SK-N-SH (cell line): ENCODE measurements around the gene GALNT13. TPM values are rescaled to one million over a fixed set of nuclear protein-coding genes. Genes with fewer than 3 reads are reported as not detected.
A peak's percentile ranks its signal among the peaks of the same experiment; 100 is the strongest.

ENCODE experiments used
- CTCF ChIA-PET: fragments of 300-600, 350-600 bp; formaldehyde crosslinking; extraction: SDS; loops from one replicate; lab custom pipeline; 2021; lab: Yijun Ruan, JAX
- POLR2A ChIA-PET: fragments of 350-600 bp; sonication (Branson Sonifier 250); formaldehyde crosslinking; extraction: SDS; loops from one replicate; lab custom pipeline; 2020; ENCODE audit warnings: antibody characterized with exemption, inconsistent platforms; lab: Yijun Ruan, JAX
- DNase-seq: peaks from one replicate; pipeline ENCODE4 v3.0.0; 2012
- H2AFZ ChIP-seq: fragments of 200-600 bp; sonication (generic); 2 replicates; pipeline ENCODE4 v1.8.1; 2016; ENCODE audit warnings: antibody characterized with exemption, mild to moderate bottlenecking, low read depth
- H3F3A ChIP-seq: fragments of 200-600 bp; sonication (generic); replicated peaks from 2 replicates; pipeline ENCODE3; 2016; ENCODE audit warnings: antibody characterized with exemption, mild to moderate bottlenecking; ENCODE audit not compliant: insufficient read depth
- H3K27ac ChIP-seq, 2 experiments: fragments of 200-500 bp in 1 of 2; fragments of 200-600 bp in 1 of 2; sonication (Bioruptor generic) in 1 of 2; sonication (generic), shearing (Covaris generic) in 1 of 2; 2 replicates each; pipeline versions ENCODE4 v1.5.1 to v1.6.1; 2014 to 2016; ENCODE audit warnings: low read depth in 2 of 2, inconsistent platforms in 1 of 2, low read length in 1 of 2, mild to moderate bottlenecking in 1 of 2, mixed read lengths in 1 of 2
- H3K27me3 ChIP-seq: fragments of 200-600 bp; sonication (generic), shearing (Covaris generic); 2 replicates; pipeline ENCODE4 v1.6.1; 2016; ENCODE audit warnings: mixed run types; ENCODE audit not compliant: insufficient read depth
- H3K36me3 ChIP-seq, 2 experiments: fragments of 200-500 bp in 1 of 2; fragments of 200-600 bp in 1 of 2; sonication (Bioruptor generic) in 1 of 2; sonication (generic) in 1 of 2; replicated peaks in 1 of 2; 2 replicates each; pipeline versions ENCODE3 to v1.5.1; 2014 to 2016; ENCODE audit warnings: low read length in 1 of 2, mild to moderate bottlenecking in 1 of 2; ENCODE audit not compliant: insufficient read depth in 2 of 2, control insufficient read depth in 1 of 2
- H3K4me1 ChIP-seq, 2 experiments: fragments of 200-500 bp in 1 of 2; fragments of 200-600 bp in 1 of 2; sonication (Bioruptor generic) in 1 of 2; sonication (generic), shearing (Covaris generic) in 1 of 2; 2 replicates each; pipeline versions ENCODE4 v1.5.1 to v1.6.1; 2014 to 2016; ENCODE audit warnings: low read depth in 1 of 2, low read length in 1 of 2, mixed run types in 1 of 2; ENCODE audit not compliant: insufficient read depth in 2 of 2, control insufficient read depth in 1 of 2
- H3K4me2 ChIP-seq: fragments of 200-600 bp; sonication (generic), shearing (Covaris generic); 2 replicates; pipeline ENCODE4 v1.6.1; 2017; ENCODE audit warnings: mixed run types
- H3K4me3 ChIP-seq, 2 experiments: fragments of 200-500 bp in 1 of 2; fragments of 200-600 bp in 1 of 2; sonication (Bioruptor generic) in 1 of 2; sonication (generic), shearing (Covaris generic) in 1 of 2; 2 replicates each; pipeline versions ENCODE4 v1.5.1 to v1.8.1; 2014 to 2016; ENCODE audit warnings: low read depth in 2 of 2, inconsistent platforms in 1 of 2, low read length in 1 of 2, mild to moderate bottlenecking in 1 of 2, mixed read lengths in 1 of 2, moderate library complexity in 1 of 2
- H3K79me2 ChIP-seq: fragments of 200-600 bp; sonication (generic); 2 replicates; pipeline ENCODE4 v1.8.1; 2017; ENCODE audit warnings: mild to moderate bottlenecking; ENCODE audit not compliant: insufficient read depth
- H3K9ac ChIP-seq: fragments of 200-600 bp; sonication (generic); 2 replicates; pipeline ENCODE4 v1.6.1; 2017; ENCODE audit warnings: mixed run types
- H3K9me2 ChIP-seq: fragments of 200-600 bp; sonication (generic); 2 replicates; pipeline ENCODE4 v1.6.1; 2017; ENCODE audit warnings: mixed run types
- H3K9me3 ChIP-seq: fragments of 200-600 bp; sonication (generic); 2 replicates; pipeline ENCODE4 v1.6.1; 2017; ENCODE audit warnings: mixed run types, mild to moderate bottlenecking, moderate library complexity
- H4K20me1 ChIP-seq: fragments of 200-600 bp; sonication (generic); 2 replicates; pipeline ENCODE4 v1.6.1; 2017; ENCODE audit warnings: mild to moderate bottlenecking, mixed run types; ENCODE audit not compliant: insufficient read depth
- FOSL2 ChIP-seq: IDR thresholded peaks from 2 replicates; pipeline ENCODE4 v1.4.0; 2012; ENCODE audit warnings: low read depth, mild to moderate bottlenecking, moderate library complexity, borderline replicate concordance
- FOXJ3 ChIP-seq: sonication (generic); formaldehyde crosslinking; IDR thresholded peaks from 2 replicates; pipeline ENCODE4 v1.5.1; 2020; ENCODE audit warnings: mild to moderate bottlenecking, missing genetic modification reagents
- GATA2 ChIP-seq: sonication (generic); formaldehyde crosslinking; IDR thresholded peaks from 2 replicates; pipeline ENCODE4 v1.5.0; 2020; ENCODE audit warnings: mild to moderate bottlenecking, missing genetic modification reagents
- NFIC ChIP-seq: IDR thresholded peaks from 2 replicates; pipeline ENCODE4 v1.4.0; 2012; ENCODE audit warnings: borderline replicate concordance
- RAD21 ChIP-seq: IDR thresholded peaks from 2 replicates; pipeline ENCODE4 v1.6.1; 2012; ENCODE audit warnings: mild to moderate bottlenecking, low read length
- RXRA ChIP-seq: IDR thresholded peaks from 2 replicates; pipeline ENCODE4 v1.4.0; 2012; ENCODE audit warnings: low read depth, mild to moderate bottlenecking, borderline replicate concordance
- SIN3A ChIP-seq: IDR thresholded peaks from 2 replicates; pipeline ENCODE4 v1.6.1; 2012; ENCODE audit warnings: low read depth, mild to moderate bottlenecking, low read length, moderate library complexity, borderline replicate concordance
- SMC3 ChIP-seq: IDR thresholded peaks from 2 replicates; pipeline ENCODE4 v1.6.1; 2012; ENCODE audit warnings: low read depth, low read length, improper control_type of control experiment
- TAF1 ChIP-seq: IDR thresholded peaks from 2 replicates; pipeline ENCODE4 v1.6.1; 2012; ENCODE audit warnings: low read depth, mild to moderate bottlenecking, low read length, moderate library complexity, borderline replicate concordance
- TCF12 ChIP-seq: IDR thresholded peaks from 2 replicates; pipeline ENCODE4 v1.4.0; 2012
- TEAD4 ChIP-seq: IDR thresholded peaks from 2 replicates; pipeline ENCODE4 v1.4.0; 2012; ENCODE audit warnings: mild to moderate bottlenecking, borderline replicate concordance; ENCODE audit not compliant: insufficient read depth
- YY1 ChIP-seq: IDR thresholded peaks from 2 replicates; pipeline ENCODE4 v1.4.0; 2012; ENCODE audit warnings: low read depth, mild to moderate bottlenecking
- WGBS: methylation state at CpG from one replicate; pipeline ENCODE4 v1.1.6; 2017; ENCODE audit warnings: low lambda C conversion rate; 5-methylcytosine and 5-hydroxymethylcytosine counted together
- polyA plus RNA-seq, 3 experiments: library from polyadenylated mRNA; depleted of rRNA; stranded (reverse); fragments of >200 nt; gene quantifications; 2 replicates each; pipeline ENCODE4 v1.2.3, GENCODE V29; 2012
- TF ChIP-seq, protein P1 (sequence below): IDR thresholded peaks from 2 replicates; pipeline ENCODE4 v1.4.0; 2012; ENCODE audit warnings: low read depth
- TF ChIP-seq, protein P2 (sequence below): IDR thresholded peaks from 2 replicates; pipeline ENCODE4 v1.6.1; 2012; ENCODE audit warnings: mild to moderate bottlenecking, low read depth, low read length, moderate library complexity
- TF ChIP-seq, protein P3 (sequence below): fragments of 150-350 bp; IDR thresholded peaks from 2 replicates; pipeline ENCODE4 v1.6.1; 2016; ENCODE audit warnings: mild to moderate bottlenecking, low read depth, low read length
- TF ChIP-seq, protein P4 (sequence below): fragments of 200-600 bp; sonication (generic); IDR thresholded peaks from 2 replicates; pipeline ENCODE4 v1.6.1; 2017; ENCODE audit warnings: antibody characterized with exemption, mild to moderate bottlenecking, moderate library complexity

GALNT13 gene
- polyA plus RNA-seq, 1 of the 3 experiments (the other 2 are of a cell fraction), result 0.33 TPM

DNA sequence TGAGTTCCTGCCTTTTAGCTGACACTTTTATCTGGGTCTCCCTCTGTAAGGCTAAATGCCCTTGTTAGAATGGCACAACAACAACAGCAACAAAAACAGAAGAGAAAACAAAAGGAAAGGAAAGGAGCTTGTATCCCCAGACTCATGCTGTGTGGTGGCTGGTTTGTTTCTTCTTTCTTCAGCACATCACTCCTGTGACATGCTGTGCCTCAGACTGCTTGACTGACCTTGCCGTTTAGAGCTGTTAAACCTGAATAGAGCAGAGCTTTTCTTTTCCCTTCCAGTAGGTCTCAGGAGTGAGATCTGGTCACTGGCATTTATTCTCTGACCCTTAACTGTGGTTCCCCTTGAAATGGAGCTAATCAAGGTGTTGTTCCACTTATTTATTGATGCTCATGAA, 18.9 kb downstream of the GALNT13 start:
- 6% methylated on average over 1 of the region's 1 CpG for WGBS
- Histone ChIP-seq H4K20me1 (no peaks in the 10 kb centered on the region), H3K4me1 (peaks cover 0 to 4% of the 10 kb centered on the region in 2 experiments; a peak in 2 of 4 replicates), H3K27me3 (no peaks in the 10 kb centered on the region), H3K9me3 (no peaks in the 10 kb centered on the region), H3K4me2 (no peak overlapping the region), H3K36me3 (no peaks in the 10 kb centered on the region), H3F3A (no peaks in the 10 kb centered on the region), H3K4me3 (no peak overlapping the region), H3K27ac (peak overlapping the region in 1 of 2 experiments; percentile 8; a peak in 1 of 4 replicates), H3K9me2 (no peaks in the 10 kb centered on the region), H3K79me2 (no peaks in the 10 kb centered on the region), H2AFZ (no peak overlapping the region), H3K9ac (no peak overlapping the region)
- ChIA-PET CTCF (interaction anchor here (0.9 to 1.7 kb wide), 5 partner anchors 13 to 485 kb away, joined by 3 to 7 read pairs (median 3); no protein-coding TSS in a partner anchor), POLR2A (interaction anchor here (1.0 kb wide), 1 partner anchor 19 kb away, joined by 3 read pairs; the partner anchor contains the start of gene GALNT13)
- no peak for DNase-seq
- TF ChIP-seq TCF12, result no peak

DNA sequence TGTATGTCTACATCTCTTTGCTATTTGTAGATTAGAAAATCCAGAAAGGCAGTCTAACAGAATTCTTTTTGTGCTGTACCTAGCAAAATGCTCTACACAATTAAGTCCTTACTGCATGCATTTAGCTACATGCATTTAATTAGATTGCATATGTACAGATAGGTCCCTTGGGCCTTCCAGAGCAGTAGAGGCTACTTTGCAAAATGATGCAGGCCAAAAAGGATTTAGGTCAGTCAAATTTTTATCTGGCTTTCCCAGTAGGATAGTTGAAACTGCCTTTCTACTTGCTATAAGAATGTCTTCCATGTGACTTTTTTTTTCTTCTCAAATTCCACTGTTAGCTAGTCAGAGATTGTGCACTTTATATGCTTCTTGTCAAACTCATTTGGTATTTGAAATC, 19.3 kb downstream of the GALNT13 start:
- no peak for DNase-seq
- Histone ChIP-seq H4K20me1 (no peaks in the 10 kb centered on the region), H3K4me1 (peaks cover 0 to 4% of the 10 kb centered on the region in 2 experiments; a peak in 2 of 4 replicates), H3K9ac (no peak overlapping the region), H3F3A (no peaks in the 10 kb centered on the region), H3K79me2 (no peaks in the 10 kb centered on the region), H2AFZ (no peak overlapping the region), H3K27me3 (no peaks in the 10 kb centered on the region), H3K9me3 (no peaks in the 10 kb centered on the region), H3K4me2 (no peak overlapping the region), H3K27ac (peak overlapping the region in 1 of 2 experiments; percentile 8; a peak in 1 of 4 replicates), H3K36me3 (no peaks in the 10 kb centered on the region), H3K9me2 (no peaks in the 10 kb centered on the region), H3K4me3 (no peak overlapping the region)
- POLR2A ChIA-PET, result interaction anchor here (1.0 kb wide), 1 partner anchor 19 kb away, joined by 3 read pairs; the partner anchor contains the start of gene GALNT13
- CTCF ChIA-PET, result interaction anchor here (0.9 to 1.7 kb wide), 5 partner anchors 14 to 485 kb away, joined by 3 to 7 read pairs (median 3); no protein-coding TSS in a partner anchor
- TF ChIP-seq RXRA (no peak), NFIC (no peak), TEAD4 (no peak), RAD21 (no peak), FOXJ3 (CRISPR knock-in tag) (no peak), SIN3A (no peak), TCF12 (no peak), SMC3 (no peak), GATA2 (CRISPR knock-in tag) (no peak), TAF1 (no peak), FOSL2 (no peak), YY1 (no peak)
- TF ChIP-seq, protein P1, sequence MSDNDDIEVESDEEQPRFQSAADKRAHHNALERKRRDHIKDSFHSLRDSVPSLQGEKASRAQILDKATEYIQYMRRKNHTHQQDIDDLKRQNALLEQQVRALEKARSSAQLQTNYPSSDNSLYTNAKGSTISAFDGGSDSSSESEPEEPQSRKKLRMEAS, result no peak
- TF ChIP-seq, protein P2, sequence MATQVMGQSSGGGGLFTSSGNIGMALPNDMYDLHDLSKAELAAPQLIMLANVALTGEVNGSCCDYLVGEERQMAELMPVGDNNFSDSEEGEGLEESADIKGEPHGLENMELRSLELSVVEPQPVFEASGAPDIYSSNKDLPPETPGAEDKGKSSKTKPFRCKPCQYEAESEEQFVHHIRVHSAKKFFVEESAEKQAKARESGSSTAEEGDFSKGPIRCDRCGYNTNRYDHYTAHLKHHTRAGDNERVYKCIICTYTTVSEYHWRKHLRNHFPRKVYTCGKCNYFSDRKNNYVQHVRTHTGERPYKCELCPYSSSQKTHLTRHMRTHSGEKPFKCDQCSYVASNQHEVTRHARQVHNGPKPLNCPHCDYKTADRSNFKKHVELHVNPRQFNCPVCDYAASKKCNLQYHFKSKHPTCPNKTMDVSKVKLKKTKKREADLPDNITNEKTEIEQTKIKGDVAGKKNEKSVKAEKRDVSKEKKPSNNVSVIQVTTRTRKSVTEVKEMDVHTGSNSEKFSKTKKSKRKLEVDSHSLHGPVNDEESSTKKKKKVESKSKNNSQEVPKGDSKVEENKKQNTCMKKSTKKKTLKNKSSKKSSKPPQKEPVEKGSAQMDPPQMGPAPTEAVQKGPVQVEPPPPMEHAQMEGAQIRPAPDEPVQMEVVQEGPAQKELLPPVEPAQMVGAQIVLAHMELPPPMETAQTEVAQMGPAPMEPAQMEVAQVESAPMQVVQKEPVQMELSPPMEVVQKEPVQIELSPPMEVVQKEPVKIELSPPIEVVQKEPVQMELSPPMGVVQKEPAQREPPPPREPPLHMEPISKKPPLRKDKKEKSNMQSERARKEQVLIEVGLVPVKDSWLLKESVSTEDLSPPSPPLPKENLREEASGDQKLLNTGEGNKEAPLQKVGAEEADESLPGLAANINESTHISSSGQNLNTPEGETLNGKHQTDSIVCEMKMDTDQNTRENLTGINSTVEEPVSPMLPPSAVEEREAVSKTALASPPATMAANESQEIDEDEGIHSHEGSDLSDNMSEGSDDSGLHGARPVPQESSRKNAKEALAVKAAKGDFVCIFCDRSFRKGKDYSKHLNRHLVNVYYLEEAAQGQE, result no peak
- TF ChIP-seq, protein P3, sequence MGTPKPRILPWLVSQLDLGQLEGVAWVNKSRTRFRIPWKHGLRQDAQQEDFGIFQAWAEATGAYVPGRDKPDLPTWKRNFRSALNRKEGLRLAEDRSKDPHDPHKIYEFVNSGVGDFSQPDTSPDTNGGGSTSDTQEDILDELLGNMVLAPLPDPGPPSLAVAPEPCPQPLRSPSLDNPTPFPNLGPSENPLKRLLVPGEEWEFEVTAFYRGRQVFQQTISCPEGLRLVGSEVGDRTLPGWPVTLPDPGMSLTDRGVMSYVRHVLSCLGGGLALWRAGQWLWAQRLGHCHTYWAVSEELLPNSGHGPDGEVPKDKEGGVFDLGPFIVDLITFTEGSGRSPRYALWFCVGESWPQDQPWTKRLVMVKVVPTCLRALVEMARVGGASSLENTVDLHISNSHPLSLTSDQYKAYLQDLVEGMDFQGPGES, result no peak
- TF ChIP-seq, protein P4, sequence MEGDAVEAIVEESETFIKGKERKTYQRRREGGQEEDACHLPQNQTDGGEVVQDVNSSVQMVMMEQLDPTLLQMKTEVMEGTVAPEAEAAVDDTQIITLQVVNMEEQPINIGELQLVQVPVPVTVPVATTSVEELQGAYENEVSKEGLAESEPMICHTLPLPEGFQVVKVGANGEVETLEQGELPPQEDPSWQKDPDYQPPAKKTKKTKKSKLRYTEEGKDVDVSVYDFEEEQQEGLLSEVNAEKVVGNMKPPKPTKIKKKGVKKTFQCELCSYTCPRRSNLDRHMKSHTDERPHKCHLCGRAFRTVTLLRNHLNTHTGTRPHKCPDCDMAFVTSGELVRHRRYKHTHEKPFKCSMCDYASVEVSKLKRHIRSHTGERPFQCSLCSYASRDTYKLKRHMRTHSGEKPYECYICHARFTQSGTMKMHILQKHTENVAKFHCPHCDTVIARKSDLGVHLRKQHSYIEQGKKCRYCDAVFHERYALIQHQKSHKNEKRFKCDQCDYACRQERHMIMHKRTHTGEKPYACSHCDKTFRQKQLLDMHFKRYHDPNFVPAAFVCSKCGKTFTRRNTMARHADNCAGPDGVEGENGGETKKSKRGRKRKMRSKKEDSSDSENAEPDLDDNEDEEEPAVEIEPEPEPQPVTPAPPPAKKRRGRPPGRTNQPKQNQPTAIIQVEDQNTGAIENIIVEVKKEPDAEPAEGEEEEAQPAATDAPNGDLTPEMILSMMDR, result no peak
